GM12878 (cell line): ENCODE results near the gene MYRF. TPM values are rescaled to one million over a fixed set of nuclear protein-coding genes. Genes with fewer than 3 reads are reported as not detected.

Experiments
- ATAC-seq: fragments of 200-7000 bp; cut with Tn5 transposase; 3 replicates; pipeline ENCODE4 v1.9.1; 2020; ENCODE audit warnings: mild to moderate bottlenecking, moderate library complexity
- BruUV-seq: library from RNA; stranded (reverse); fragments of 400-500 nt; replicated peaks from 2 replicates; lab custom pipeline; 2021; lab: Mats Ljungman, UMichigan
- CTCF ChIA-PET: fragments of 300-600 bp; sonication (Branson Sonifier 250); formaldehyde crosslinking; extraction: SDS; loops from one replicate; lab custom pipeline; 2021; ENCODE audit warnings: inconsistent platforms; lab: Yijun Ruan, JAX
- POLR2A ChIA-PET: fragments of 350-600 bp; formaldehyde crosslinking; extraction: SDS; loops from one replicate; lab custom pipeline; 2021; ENCODE audit warnings: inconsistent platforms; lab: Charles Lee
- RAD21 ChIA-PET: fragments of 300-600 bp; sonication (Branson Sonifier 250); formaldehyde crosslinking; loops from one replicate; lab custom pipeline; 2023; ENCODE audit warnings: antibody characterized with exemption; ENCODE audit not compliant: unreplicated experiment; lab: Charles Lee
- SMC1A ChIA-PET: fragments of 300-600 bp; sonication (Branson Sonifier 250); formaldehyde crosslinking; loops from one replicate; lab custom pipeline; 2023; ENCODE audit not compliant: unreplicated experiment, uncharacterized antibody; lab: Charles Lee
- DNase-seq: peaks from one replicate; pipeline ENCODE4 v3.0.0-alpha.2; 2011; ENCODE audit warnings: low read depth, low spot score
- FAIRE-seq: peaks from 3 replicates; lab custom pipeline; 2011; peaks lifted over from hg19 to GRCh38; lab: Jason Lieb, UNC
- H2AFZ ChIP-seq: 2 replicates; pipeline ENCODE4 v1.6.0; 2011; ENCODE audit warnings: low read depth, low read length, control low read depth; ENCODE audit not compliant: control insufficient read depth
- H3K27ac ChIP-seq: 2 replicates; pipeline ENCODE4 v1.5.1; 2011; ENCODE audit warnings: control low read depth; ENCODE audit not compliant: control insufficient read depth, insufficient read depth
- H3K27me3 ChIP-seq, 2 experiments: replicated peaks in 1 of 2; 2 replicates each; pipeline versions ENCODE4 v1.6.0 to v1.6.1; 2011; ENCODE audit warnings: low read length in 1 of 2; ENCODE audit not compliant: control insufficient read depth in 2 of 2, insufficient read depth in 2 of 2
- H3K36me3 ChIP-seq, 2 experiments: 2 replicates each; pipeline ENCODE4 v1.5.1; 2011; ENCODE audit warnings: low read length in 1 of 2; ENCODE audit not compliant: control insufficient read depth in 2 of 2, insufficient read depth in 2 of 2
- H3K4me1 ChIP-seq: 2 replicates; pipeline ENCODE4 v1.6.1; 2011; ENCODE audit warnings: mild to moderate bottlenecking, low read length, moderate library complexity, mixed read lengths; ENCODE audit not compliant: control insufficient read depth, insufficient read depth
- H3K4me2 ChIP-seq: 2 replicates; pipeline ENCODE4 v1.6.0; 2011; ENCODE audit warnings: control low read depth; ENCODE audit not compliant: control insufficient read depth, insufficient read depth
- H3K4me3 ChIP-seq: fragments of 200-600 bp; sonication (generic); 2 replicates; pipeline ENCODE4 v1.5.1; 2016
- H3K79me2 ChIP-seq: 2 replicates; pipeline ENCODE4 v1.6.0; 2011; ENCODE audit warnings: low read length; ENCODE audit not compliant: control insufficient read depth, insufficient read depth
- H3K9ac ChIP-seq: 2 replicates; pipeline ENCODE4 v1.8.0; 2011; ENCODE audit warnings: low read length, control low read depth, mixed read lengths; ENCODE audit not compliant: control insufficient read depth, insufficient read depth
- H3K9me3 ChIP-seq: replicated peaks from 3 replicates; pipeline ENCODE4 v1.5.1; 2011; ENCODE audit warnings: mild to moderate bottlenecking, low read length; ENCODE audit not compliant: control insufficient read depth, insufficient read depth
- H4K20me1 ChIP-seq: 2 replicates; pipeline ENCODE4 v1.6.0; 2011; ENCODE audit not compliant: control insufficient read depth, insufficient read depth
- CBX3 ChIP-seq: fragments of 200-600 bp; sonication (generic); IDR thresholded peaks from 2 replicates; pipeline ENCODE4 v1.6.1; 2016; ENCODE audit warnings: low read depth, borderline replicate concordance
- CTCF ChIP-seq, 3 experiments: IDR thresholded peaks in 2 of 3; conservative IDR thresholded peaks in 1 of 3; 2 replicates each; pipeline ENCODE4 v1.5.1; 2011; ENCODE audit warnings: low read depth in 3 of 3, low read length in 3 of 3, mild to moderate bottlenecking in 3 of 3, control low read depth in 2 of 3, moderate library complexity in 2 of 3, inconsistent platforms in 1 of 3, mixed read lengths in 1 of 3; ENCODE audit not compliant: control insufficient read depth in 2 of 3, insufficient read depth in 1 of 3; ENCODE audit errors: extremely low read depth in 1 of 3
- EP300 ChIP-seq, 2 experiments: fragments of 150-350 bp in 1 of 2; IDR thresholded peaks; 2 replicates each; pipeline ENCODE4 v1.6.1; 2011 to 2012; ENCODE audit warnings: low read depth in 2 of 2, low read length in 2 of 2, borderline replicate concordance in 1 of 2, improper control_type of control experiment in 1 of 2, inconsistent platforms in 1 of 2; ENCODE audit not compliant: control insufficient read depth in 1 of 2
- PAX5 ChIP-seq: IDR thresholded peaks from 2 replicates; pipeline ENCODE4 v1.6.1; 2011; ENCODE audit warnings: low read depth, low read length, borderline replicate concordance
- PML ChIP-seq: IDR thresholded peaks from 2 replicates; pipeline ENCODE4 v1.6.1; 2012; ENCODE audit warnings: low read length, inconsistent platforms
- TCF7 ChIP-seq: IDR thresholded peaks from 2 replicates; pipeline ENCODE4 v1.6.1; 2014; ENCODE audit warnings: antibody characterized with exemption, borderline replicate concordance
- WGBS: methylation state at CpG from one replicate; pipeline ENCODE4 v1.1.6; 2016; ENCODE audit warnings: low lambda C conversion rate; ENCODE audit not compliant: insufficient replicate concordance, insufficient coverage; ENCODE audit errors: missing lambda C conversion rate; 5-methylcytosine and 5-hydroxymethylcytosine counted together
- in situ Hi-C: fragments of 300-500 bp; cut with MboI; formaldehyde crosslinking; loops from 9 replicates; pipeline ENCODE4 v1.14.3; 2018; ENCODE audit warnings: mixed read lengths
- intact Hi-C: fragments of 100-400 bp; cut with micrococcal nuclease; formaldehyde crosslinking; loops from one replicate; pipeline ENCODE4 v1.14.2; 2022; ENCODE audit not compliant: unreplicated experiment
- polyA plus RNA-seq, 11 experiments: library from polyadenylated mRNA; depleted of rRNA in 4 of 11; unstranded in 6 of 11; stranded (reverse) in 5 of 11; fragments of >200 nt; fragmentation: Nextera tagmentation in 4 of 11; fragmentation: Illumina TruSeq in 1 of 11; extraction: Ambion mirVana in 4 of 11; extraction: Trizol in 1 of 11; gene quantifications; 1 replicate in 1 of 11; 2 replicates in 10 of 11; pipeline versions ENCODE4 v1.2.1 to v1.2.3, GENCODE V29; 2011 to 2016; ENCODE audit warnings: inconsistent platforms in 2 of 11, missing spikeins in 2 of 11, low read depth in 1 of 11
- total RNA-seq, 4 experiments: library from RNA; depleted of rRNA in 3 of 4; stranded (reverse); fragments of >200 nt in 3 of 4; fragmentation: Illumina TruSeq in 1 of 4; extraction: Trizol in 1 of 4; gene quantifications; 2 replicates each; pipeline versions ENCODE4 v1.2.1 to v1.2.3, GENCODE V29; 2013 to 2021

Gene MYRF
- total and polyA plus RNA-seq, 10 of the 15 experiments (the other 5 are each of a cell fraction or from before 2014, with no cell fraction given), result 0.27 to 15.6 (median 0.89) TPM

DNA sequence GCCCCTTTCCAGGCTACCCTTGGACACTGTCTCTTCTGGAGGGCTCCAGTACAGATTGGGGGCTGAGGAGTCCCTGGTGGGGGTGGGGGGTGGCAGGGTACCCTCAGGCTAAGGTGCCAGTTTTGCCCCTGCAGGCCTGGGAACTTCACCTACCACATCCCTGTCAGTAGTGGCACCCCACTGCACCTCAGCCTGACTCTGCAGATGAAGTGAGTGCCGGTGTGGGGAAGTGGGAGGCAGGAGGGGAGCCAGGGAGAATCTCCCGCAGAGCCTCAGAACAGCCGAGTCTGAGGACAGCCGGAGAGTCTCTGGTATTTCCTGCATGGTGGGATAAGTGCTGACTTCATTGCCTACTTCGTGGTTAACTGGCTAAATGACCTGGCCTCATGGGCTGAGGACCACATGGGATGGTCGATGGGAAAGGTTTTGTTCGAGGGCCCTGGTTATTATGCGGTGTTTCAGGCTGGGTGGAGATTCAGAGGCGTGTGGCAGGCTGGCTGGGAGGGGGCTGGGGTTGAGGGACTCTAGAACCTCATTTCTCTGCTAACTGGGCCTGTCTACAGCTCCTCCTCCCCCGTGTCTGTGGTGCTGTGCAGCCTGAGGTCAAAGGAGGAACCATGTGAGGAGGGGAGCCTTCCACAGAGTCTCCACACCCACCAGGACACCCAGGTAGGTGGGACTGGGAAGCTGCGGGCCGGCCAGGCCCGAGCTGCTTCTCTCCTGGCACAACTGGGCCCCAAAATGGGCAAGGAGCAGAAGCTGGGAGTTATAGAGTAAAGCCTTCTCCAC lies 31.5 kb downstream of the MYRF start (continued):
- TF ChIP-seq EP300 (IDR thresholded peaks at IDR 0.05; ENCODE audit: borderline replicate concordance in 1 of 2, control insufficient read depth in 1 of 2, low read depth in 2 of 2, low read length in 2 of 2) (no peak), TCF7 (no peak)
- TF ChIP-seq, all 136 proteins: peak for 0

DNA sequence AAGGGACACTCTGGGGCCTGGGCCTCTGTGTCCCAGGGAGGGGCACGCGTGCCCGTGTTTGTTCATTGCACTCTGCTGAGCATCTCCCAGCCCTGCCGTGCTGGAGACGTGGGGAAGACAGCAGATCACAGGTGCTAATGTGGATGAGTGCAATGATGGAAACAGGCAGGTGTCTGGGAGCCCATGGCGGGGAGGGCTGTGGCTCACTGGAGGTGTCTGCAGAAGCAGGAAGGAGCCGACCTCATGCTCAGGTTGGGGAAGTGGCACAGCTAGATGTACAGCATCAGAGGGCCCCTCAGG lies 32.0 kb downstream of the MYRF start:
- FAIRE-seq, result no peak

More for the DNA sequence above, 32.0 kb downstream of the MYRF start:
- ChIA-PET POLR2A (interaction anchor here (1.1 kb wide), 1 partner anchor 29 kb away, joined by 4 read pairs; no protein-coding TSS in a partner anchor), RAD21 (interaction anchor here (0.7 to 1.1 kb wide), 2 partner anchors 50 to 298 kb away, joined by 3 to 4 read pairs; no protein-coding TSS in a partner anchor), SMC1A (no interaction called here), CTCF (interaction anchor here (0.7 to 10.5 kb wide), 2 partner anchors 36 to 44 kb away, joined by 3 to 200 read pairs; no protein-coding TSS in a partner anchor)
- Histone ChIP-seq H3K79me2 (no peaks in the 10 kb centered on the region), H3K36me3 (peaks cover 14 to 15% of the 10 kb centered on the region in 2 experiments), H3K4me2 (no peak overlapping the region), H3K9me3 (no peaks in the 10 kb centered on the region), H2AFZ (no peak overlapping the region), H3K27me3 (no peaks in the 10 kb centered on the region), H3K4me1 (no peaks in the 10 kb centered on the region; the same call in 1 of the 2 replicates), H3K27ac (no peak overlapping the region), H3K4me3 (no peak overlapping the region), H3K9ac (no peak overlapping the region), H4K20me1 (no peaks in the 10 kb centered on the region)
- BruUV-seq, result no TSS peak
- intact Hi-C loops, result no loop called here
- in situ Hi-C loops, result loop anchor here (5.0 kb wide), 1 partner anchor 37 kb away; no protein-coding TSS in a partner anchor
- no peak for TF ChIP-seq PML
- no peak for TF ChIP-seq CTCF (IDR thresholded peaks at IDR 0.05 in 2 of 3, conservative IDR thresholded peaks at IDR 0.05 in 1 of 3; ENCODE audit: control insufficient read depth in 2 of 3, extremely low read depth in 1 of 3, insufficient read depth in 1 of 3, low read depth in 3 of 3, low read length in 3 of 3)
- no peak for TF ChIP-seq PAX5
- TF ChIP-seq CBX3, result no peak
- ATAC-seq, result no peak
- WGBS, result 73% methylated on average over 7 of the region's 7 CpGs
- no peak for DNase-seq
